ENCODE results near the gene RPL29.
A peak's percentile ranks its signal among the peaks of the same experiment; 100 is the strongest.

DNA sequence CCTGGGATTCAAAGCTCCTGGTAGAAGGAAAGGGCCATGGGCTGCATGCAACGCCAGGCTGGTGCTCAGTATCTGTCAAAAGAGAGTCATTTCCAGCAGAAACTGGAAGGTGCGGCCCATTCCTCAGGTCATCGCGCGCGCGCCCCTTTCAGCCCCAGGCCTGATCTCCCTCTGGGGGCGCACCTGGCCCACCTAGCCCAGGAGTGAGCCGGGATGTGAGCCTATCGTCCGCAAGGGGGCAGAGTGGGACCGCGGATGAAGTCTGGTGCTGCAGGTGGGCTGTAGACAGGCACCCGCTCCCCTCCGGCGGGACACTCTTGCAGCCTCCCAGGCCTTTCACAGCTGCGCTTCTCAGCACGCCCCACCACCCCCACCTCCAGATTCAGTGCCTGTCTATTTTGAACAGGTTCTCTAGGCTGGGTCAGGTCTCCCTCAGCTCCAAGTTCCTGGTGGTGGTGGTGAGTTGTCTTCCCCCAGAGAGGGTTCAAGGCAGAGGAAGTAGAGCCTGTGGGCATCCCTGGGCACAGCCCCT, 5.8 kb upstream of the RPL29 start:
- TF ChIP-seq CTCF (conservative IDR thresholded peaks at IDR 0.05 in 1 of 2, IDR thresholded peaks at IDR 0.05 in 1 of 2; ENCODE audit: extremely low read depth in 1 of 2, insufficient read depth in 1 of 2, low read depth in 1 of 2, low read length in 2 of 2) (peak; percentile 75 to 90), EZH2 (IDR thresholded peaks at IDR 0.05; ENCODE audit: borderline replicate concordance, low read length) (no peak)
